COLO829 (cell line): ENCODE measurements around the gene LRRC73.
"Not testable (repeated sequence)": the region's sequence is repeated elsewhere in the genome, so short reads cannot be mapped to it uniquely, and the experiment has no call there.

Experiments used
- DNase-seq: peaks from one replicate; pipeline ENCODE4 v3.0.0; 2012; ENCODE audit warnings: low spot score

Gene LRRC73

GRCh38 chr6:43509142-43509983, 783 bp downstream of the LRRC73 start:
- DNase-seq: no peak

- DNase-seq: no peak
These were observed 1.5 kb downstream of the LRRC73 start for GRCh38 chr6:43508481-43509141.

- DNase-seq: peak; percentile 79
These were observed 3.3 kb downstream of the LRRC73 start for GRCh38 chr6:43506667-43507471.

GRCh38 chr6:43506171-43506570, 4.0 kb downstream of the LRRC73 start:
- DNase-seq: no peak

GRCh38 chr6:43505718-43506117, 4.4 kb downstream of the LRRC73 start:
- no peak for DNase-seq

GRCh38 chr6:43504756-43505593, 5.2 kb downstream of the LRRC73 start:
- DNase-seq: no peak

GRCh38 chr6:43503443-43503842, 6.7 kb downstream of the LRRC73 start:
- DNase-seq: no peak

- no peak for DNase-seq
These were observed 7.5 kb downstream of the LRRC73 start for GRCh38 chr6:43502666-43503065.

- no peak for DNase-seq
These were observed 9.2 kb downstream of the LRRC73 start for GRCh38 chr6:43500921-43501320.

- DNase-seq: no peak
These were observed 10.9 kb downstream of the LRRC73 start for GRCh38 chr6:43499028-43499815.

- DNase-seq: not testable (repeated sequence)
These were observed 11.9 kb downstream of the LRRC73 start for GRCh38 chr6:43498291-43498690.

- no peak for DNase-seq
These were observed 12.5 kb downstream of the LRRC73 start for GRCh38 chr6:43497689-43498088.

GRCh38 chr6:43497129-43497396, 13.1 kb downstream of the LRRC73 start:
- DNase-seq: no peak

GRCh38 chr6:43496370-43497128, 13.6 kb downstream of the LRRC73 start:
- peak; percentile 45 for DNase-seq

GRCh38 chr6:43495409-43495941, 14.7 kb downstream of the LRRC73 start:
- DNase-seq: no peak

GRCh38 chr6:43494766-43495165, 15.4 kb downstream of the LRRC73 start:
- DNase-seq: no peak

GRCh38 chr6:43494321-43494720, 15.8 kb downstream of the LRRC73 start:
- DNase-seq: no peak

GRCh38 chr6:43493833-43494232, 16.3 kb downstream of the LRRC73 start:
- peak; percentile 87 for DNase-seq

- DNase-seq: no peak
These were observed 16.9 kb downstream of the LRRC73 start for GRCh38 chr6:43493230-43493629.

GRCh38 chr6:43492673-43493072, 17.5 kb downstream of the LRRC73 start:
- no peak for DNase-seq
